C1 segment of cervical spinal cord (tissue), 14 donors: ENCODE measurements around the gene ANKRD6.

ENCODE experiments used
- DNase-seq, 14 donors: peaks; one replicate each; lab custom pipeline; 2025; lab: John Stamatoyannopoulos, UW

Gene ANKRD6

DNA sequence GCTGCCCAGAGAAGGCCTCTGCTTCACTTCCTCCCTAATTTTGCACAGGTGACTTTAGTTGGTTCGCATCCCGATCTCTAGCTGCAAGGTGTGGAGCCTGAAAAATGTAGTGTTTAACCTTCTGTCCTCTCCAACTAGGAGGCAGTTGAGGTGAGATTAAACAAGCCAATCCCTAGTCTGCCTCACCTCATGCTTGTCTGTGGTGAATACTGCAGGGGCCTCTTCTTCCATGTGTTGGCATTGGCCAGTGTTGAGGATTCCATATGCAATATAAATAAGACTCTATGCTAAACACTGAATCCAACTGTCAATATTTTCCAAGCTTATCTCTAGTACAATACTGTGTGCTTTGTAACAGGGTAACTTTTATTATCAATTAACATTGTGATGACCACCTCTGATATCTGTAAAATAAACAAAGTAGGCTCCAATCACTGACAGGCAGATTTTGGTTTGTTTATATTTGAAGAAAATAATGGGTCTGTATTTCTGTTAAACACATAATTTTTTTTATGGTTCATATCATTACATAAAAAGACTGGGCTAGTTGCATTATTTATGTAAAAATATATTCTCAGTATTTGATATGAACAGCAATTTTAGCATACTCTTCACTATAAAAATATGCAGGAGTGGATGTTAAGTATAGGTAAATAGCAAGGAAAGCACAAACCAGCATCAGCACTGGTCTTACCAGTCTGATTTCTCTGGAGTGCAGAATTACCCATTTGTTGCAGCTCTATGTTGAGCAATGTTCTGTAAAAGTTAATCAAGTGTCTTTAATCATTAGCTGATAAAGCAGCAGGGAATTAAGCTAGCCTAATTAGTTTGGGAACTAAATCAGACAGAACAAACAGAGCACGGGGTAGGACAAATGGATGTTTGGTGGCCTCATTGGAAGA is 74.0 kb downstream of the ANKRD6 start:
- no peak for DNase-seq

DNA sequence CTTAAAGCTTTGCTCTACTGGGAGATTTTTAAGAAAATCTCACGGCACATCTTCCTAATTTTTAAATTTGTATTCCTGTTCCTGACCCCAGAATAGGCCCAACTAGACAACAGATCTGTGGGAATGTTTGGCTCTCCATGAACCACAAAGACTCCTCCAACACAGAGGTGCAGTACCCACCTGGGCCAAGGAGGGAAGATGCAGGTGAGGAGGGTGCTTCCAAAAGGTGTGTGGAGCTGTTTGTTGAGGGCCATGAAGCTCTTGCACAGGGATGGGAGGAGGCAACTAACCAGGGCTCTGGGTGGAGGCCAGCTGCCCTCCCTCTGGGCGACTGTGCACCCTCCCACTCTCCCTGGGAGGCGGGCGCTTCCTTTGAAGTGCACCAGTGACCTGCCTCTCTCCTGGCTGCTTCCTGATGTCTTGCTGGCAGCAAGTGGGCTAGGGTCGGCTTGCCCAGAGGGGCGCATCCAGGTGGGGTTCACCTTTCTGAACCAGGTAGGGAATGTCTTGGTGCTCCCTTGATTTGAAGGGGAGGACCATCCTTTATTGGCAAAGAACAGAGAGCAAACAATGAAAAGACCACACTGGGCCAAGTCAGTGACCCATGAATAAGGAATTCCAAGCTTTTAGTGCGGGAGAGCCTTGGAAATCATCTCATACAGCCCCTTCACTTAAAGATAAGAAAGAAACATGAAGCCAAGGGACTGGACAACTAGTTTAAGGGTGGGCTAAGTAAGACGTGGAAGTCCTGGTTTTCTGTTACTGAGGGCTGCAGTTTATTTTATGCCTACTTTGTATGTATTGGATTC is 76.0 kb downstream of the ANKRD6 start:
- no peak for DNase-seq

DNA sequence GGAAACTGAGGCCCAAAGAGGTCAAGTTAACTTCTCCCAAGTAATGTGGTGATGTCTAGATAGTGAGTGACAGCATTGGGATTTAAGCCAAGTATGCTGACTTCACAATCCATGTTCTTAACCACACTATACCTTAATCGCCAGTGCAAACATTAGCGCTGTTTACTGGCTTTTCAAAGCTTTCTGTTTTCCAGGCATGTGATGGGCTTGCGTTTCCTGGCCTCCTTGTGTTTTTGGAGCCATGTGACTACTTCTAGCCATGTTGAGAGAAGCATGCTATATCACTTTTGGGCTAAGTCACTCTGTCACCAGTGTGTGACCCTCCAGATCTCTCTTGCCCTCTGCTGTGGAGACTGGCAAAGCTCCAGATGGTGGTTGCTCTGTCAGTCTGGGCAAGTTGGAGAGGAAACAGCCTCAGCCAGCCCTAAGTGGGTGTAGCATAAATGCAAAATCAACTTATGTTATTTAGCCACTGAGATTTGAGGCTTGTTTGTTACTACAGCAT is 76.9 kb downstream of the ANKRD6 start:
- no peak for DNase-seq

DNA sequence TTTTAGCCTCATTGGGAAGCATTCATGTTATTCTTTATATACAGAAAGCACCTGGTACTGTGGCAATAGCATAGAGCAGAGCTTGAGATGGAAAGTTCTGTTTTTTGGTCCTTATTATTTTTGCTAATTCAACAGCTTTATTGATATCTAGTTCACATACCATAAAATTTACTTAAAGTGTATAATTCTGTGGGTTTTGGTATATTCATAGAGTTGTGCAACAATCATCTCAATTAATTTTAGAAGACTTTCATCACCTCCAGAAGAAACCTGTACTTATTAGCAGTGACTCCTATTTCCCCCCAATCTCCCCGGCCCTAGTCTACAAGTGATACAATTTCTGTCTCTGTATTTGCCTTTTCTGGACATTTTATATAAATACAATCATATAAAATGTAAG is 77.4 kb downstream of the ANKRD6 start:
- DNase-seq, result no peak

DNA sequence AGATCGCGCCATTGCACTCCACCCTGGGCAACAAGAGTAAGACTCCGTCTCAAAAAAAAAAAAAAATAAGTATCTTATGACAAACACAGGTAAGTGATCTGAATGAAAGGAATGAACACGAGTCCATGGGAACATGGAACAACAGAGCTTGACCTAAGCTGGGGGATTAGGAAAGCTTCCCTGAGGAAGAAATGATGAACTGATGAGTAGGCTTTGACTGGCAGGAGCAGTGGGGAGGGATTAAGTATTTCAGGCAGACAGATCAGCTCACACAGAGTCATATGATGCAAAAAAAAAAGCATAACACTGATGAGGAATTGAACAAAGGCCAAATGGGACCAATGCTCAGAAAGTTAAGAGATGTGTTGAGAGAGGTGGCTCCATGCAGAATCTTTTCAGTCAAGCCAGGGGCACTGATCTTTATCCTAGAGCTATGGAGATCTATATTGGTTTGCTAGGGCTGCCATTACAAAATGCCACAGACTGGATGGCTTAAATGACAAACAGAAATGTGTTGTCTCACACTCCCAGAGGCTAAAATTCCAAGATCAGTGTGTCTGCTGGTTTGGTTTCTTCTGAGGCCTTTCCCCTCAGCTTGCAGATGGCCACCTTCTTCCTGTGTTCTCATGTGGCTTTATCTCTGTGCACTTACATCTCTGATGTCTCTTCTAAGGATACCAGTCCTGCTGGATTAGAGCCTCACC is 85.6 kb downstream of the ANKRD6 start:
- no peak for DNase-seq

DNA sequence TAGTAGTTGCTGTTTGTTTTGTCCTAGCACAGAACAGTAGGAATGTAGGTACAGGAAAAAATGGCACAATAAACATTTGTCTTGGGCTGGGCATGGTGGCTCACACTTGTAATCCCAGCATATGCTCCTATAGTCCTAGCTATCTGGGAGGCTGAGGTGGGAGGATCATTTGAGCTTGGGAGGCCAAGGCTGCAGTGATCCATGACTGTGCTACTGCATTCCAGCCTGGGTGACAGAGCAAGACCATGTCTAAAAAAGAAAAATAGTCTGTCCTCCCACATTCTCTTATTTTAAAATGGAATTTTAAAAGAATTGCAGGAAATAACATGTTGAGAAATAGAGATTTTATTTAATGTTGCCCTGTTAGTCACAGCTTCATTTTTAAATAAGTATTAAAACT is 87.8 kb downstream of the ANKRD6 start:
- DNase-seq, result no peak

DNA sequence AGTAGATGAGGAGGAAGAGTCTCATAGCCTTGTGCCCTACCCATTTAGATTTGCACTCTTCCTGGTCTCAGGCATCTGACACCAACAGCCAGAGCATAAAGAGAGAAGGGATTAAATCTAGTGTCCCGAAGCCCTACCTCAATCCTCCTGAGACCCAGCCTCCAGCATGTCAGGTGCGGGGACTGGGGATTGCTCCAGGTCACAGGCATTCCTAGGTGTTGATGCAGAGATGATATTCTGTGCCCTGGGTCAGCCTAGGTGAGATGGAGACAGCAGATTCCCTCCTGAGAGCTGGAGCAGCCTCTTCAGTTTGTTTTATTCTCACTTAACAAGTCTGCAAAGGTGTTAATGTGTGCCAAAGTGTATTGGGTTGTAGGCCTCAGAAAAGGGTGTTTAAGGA is 89.8 kb downstream of the ANKRD6 start:
- DNase-seq, result no peak

DNA sequence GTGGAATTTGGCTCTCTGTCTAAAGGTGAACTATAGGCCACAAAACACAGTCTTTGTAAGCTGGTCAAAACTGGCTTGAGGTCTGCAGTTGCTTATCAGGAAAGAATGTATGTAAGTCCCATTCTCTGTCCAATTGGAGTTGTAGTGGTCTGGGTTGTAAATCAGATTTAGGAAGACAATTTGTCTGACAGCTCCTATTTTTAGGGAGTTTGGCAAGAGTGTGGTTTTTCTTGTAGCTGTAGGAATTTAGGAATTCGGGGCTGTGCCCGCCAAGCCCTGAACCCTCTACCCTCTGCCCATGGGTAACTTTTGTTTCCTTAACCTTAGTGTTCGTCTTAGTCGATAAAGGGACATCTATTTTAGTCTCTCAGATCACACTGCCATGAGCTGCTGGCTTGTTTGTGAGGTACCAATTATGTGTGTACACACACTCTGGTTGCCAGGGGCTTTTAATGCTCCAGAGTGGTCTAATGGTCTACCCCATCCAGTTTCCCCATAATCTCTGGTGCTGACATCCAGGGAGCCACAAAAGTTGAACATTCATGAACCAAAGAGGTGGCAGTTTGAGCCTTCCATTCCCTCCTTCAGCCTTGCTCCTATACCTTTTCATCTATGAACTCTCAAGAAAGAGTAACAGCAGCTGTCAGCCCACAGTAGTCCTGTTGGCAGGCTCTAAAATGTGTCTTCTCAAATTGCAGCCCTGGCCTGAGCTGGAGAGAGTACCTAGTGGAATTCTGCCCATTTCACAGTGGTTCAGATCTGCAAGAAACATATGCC is 93.0 kb downstream of the ANKRD6 start:
- DNase-seq, result peak in 1 of 14 donors; percentile 8

DNA sequence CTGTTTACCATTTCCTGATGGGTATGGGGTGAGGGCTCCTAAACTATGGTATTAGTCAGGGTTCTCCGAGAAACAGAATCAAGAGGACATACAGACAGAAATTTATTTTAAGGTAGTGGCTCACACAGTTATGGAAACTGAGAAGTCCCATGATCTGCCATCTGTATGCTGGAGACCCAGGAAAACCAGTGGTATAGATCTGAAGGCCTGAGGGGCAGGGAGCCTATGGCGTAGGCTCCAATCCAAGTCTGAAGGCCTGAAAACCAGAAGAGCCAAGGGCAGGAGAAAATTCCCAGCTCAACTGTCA is 93.6 kb downstream of the ANKRD6 start:
- no peak for DNase-seq

DNA sequence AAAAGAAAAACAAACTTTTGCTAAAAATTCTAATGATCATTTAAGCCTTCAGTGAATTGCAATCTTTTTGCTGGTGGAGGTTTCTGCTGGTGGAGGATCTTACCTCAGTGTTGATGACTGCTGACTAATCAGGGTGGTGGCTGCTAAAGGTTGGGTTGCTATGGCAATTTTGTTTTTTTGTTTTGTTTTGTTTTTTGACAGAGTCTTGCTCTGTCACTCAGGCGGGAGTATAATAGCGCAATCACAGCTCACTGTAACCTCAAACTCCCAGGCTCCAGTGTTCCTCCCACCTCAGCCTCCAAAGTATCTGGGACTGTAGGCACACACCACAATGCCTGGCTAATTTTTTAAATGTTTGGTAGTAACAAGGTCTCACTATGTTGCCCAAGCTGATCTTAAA is 94.7 kb downstream of the ANKRD6 start:
- DNase-seq, result no peak

DNA sequence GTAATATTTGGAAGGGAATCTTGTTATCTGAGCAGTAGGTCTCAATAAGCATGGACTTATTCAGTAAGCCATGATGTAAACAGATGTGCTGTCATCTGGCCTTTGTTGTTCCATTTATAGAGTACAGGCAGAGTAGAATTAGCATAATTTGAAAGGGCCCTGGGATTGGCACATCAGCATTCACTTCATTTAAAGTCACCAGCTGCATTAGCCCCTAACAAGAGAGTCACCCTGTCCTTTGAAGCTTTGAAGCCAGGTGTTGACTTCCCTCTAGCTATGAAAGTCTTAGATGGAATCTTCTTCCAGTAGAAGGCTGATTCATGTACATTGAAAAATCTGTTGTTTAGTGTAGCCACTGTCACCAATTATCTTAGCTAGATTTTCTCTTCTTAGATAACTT is 95.9 kb downstream of the ANKRD6 start:
- DNase-seq, result no peak

DNA sequence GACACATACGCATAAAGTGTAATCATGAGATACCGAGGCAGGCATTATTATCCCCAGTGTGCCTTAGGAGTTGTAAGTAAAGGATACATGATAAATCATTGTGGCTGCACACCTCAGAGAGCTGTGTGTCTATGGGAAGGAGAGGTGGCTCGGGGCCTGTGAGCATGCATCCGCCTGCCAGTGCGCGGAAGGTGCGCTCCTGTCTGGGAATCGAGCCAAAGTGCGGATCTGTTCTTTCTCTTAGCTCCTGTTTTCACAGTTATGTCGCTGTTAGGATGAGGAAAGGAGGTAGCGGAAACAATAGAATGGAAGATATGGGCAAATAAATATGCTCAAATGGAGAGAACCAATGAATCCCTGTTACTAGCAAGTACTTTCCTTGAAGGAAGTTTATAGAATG is 98.0 kb downstream of the ANKRD6 start:
- no peak for DNase-seq

DNA sequence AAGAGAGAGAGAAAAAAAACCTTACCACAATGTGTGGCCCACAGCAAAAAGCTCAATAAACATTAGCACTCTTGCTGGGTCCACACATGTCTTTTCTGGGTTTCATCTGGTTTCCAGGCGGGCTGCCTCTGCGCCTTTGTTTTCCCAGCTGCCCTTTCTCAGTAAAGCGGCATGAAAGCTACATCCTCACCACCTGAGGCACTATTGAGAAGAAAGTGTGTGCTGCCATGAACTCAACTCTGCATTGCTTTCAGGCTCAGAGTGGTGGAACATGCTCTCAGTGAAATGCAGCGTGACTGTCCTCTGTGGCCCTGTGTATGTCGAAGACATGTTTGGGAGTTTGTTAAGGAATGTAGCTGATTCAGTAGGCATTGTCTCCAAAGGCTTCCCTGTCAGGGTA is 103.3 kb downstream of the ANKRD6 start:
- DNase-seq, result no peak

DNA sequence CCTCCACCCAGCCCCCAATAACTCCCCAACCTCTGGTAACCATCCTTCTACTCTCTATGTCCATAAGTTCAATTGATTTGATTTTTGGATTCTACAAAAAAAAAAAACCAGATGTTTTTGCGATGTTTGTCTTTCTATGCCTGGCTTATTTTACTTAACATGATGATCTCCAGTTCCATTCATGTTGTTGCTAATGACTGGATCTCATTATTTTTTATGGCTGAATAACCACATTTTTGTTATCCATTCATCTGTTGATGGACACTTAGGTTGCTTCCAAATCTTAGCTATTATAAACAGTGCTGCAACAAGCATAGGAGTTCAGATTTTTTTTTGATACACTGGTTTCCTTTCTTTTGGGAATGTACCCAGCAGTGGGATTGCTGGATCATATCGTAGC is 106.8 kb downstream of the ANKRD6 start:
- DNase-seq, result no peak

DNA sequence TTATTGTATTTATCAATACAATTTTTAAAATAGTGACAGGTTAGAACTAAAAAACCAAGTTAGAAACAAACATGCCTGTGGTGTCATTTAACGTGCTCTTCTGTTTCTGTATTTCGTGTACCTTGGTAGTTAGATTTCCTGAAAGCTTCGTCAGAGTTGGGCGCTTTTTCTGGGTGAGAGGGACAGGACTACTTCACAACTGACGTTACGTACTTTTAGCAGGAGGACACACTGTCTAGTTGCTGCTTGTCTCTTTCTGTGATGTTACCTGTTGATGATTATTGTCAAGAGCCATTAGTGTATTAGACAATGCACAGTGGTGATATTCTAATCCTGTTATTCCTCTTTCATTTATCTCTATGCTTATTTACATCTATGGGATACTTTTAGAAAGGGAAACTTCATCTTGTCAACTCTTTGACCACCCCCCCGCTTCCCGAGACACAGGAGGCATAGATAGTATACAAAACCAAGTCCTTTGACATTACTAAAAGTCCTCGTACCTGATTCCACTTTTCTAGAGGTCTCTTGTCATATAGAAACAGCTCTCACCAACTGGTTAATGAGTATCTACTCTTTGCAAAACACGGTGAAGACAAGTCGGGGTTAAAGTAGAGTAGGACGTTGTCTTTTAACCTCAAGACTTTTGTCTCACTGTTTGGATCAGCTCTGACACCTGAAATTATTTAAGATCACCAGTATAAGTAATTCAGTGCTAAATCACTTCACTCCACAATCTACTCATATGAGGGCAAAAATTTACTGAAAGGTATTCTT is 109.3 kb downstream of the ANKRD6 start:
- DNase-seq, result no peak

DNA sequence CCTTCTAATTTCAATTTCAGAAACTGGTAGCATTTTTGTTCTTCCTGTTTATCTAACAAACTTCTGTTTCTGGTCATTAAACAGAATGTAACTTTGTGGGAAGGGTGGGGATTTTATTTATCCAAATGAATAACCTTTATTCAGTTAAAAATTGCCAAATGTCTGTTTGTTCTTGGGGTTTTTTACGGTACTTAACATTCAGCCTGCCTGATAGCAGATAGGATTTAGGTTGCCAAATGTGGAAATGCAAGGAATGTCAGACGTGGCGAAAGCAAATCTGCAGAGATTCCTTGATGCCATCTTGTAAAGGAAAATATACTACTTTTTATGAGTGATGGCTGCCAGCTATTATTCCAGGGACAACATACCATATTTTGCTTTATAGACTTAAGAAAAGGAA is 109.9 kb downstream of the ANKRD6 start:
- no peak for DNase-seq

DNA sequence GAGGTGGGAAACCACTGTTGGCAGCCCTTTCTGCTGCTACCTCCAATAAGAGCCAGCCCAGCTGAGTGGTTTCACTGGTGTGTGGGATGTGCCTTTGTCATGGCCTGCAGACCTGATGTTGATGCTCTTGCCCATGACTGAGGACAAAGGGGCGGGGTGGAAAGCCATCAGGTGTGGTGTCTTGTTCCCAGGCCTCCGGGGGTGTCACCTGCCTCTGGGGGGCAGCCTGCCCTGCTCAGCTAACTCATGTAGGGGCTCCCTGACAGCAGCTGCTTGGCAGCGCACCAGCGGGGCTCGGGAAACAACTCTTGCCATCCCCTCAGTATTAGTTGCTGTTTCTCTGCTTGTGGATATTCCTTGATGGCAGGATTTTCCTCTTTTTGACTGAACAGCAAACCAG is 114.3 kb downstream of the ANKRD6 start:
- no peak for DNase-seq

DNA sequence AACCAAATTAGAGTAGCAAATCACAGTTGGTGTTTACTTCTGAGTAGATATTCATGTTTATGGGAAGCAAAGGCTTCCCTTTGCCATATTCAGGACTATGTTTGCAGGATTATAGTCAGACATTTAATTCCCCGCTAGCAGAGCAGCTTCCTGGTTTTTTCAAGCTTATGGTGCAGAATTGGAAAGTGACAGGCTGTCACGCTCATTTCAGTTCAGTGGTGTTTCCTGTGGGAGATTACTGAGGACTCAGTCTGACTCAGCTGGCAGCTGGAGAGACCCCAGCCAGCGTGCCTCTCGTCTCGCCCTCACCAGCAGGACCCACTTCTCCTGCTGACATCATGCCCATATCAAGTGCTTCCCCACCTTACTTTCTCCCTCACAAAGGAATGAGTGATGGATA is 120.5 kb downstream of the ANKRD6 start:
- DNase-seq, result no peak

DNA sequence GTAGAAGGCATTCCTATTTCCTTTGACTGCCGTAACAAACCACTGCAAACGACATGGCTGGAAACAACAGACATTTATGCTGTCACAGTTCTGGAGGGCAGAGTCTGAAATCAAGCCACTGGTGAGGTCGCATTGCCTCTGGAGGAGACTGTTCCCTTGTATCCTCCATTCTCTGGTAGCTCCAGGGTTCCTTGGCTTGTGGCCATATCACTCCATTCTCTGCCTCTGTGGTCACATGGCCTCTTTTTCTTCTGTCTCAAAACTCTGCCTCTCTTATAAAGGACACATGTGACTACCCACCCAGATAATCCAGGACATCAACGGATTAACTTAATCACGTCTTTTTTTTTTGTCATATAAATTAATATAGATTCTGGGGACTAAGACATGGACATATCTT is 121.2 kb downstream of the ANKRD6 start:
- DNase-seq, result no peak

DNA sequence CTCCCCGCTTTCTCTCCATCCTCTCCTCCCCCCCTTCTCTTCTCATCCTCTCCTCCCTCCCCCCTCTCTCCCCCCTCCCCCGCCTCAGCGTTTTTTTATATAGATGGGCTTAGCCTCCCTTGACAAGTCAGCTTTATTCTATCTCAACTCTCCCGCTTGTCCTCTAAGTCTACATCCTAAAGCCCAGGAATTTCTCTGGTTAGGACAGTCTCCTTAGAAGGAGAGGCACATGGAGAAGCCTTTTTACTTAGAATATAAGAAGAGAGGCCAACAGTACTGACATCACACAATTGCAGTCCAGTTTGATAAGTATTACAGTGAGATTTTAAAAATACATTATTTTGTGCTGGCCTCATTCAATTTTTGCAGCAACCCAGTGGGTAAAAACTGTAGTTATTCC is 122.1 kb downstream of the ANKRD6 start:
- DNase-seq, result no peak

DNA sequence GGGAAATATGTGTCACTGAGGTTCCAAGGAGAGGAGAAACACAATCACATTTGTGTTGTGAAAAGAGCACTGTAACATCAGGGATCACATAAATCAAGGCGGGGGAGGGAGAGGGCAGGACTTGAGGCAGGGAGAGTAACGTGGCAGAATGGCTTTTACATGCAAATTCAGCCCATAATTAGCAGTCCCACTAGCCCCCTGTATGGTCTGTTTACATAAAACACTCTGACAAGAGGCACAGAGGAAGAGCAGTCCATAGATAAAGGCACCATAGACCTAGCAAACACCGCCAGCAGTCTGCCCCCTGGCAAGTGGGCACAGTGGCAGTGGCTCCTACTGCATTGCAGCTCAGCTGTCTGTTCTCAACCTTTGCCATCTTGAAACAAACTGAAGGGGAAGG is 122.9 kb downstream of the ANKRD6 start:
- no peak for DNase-seq
